Heart left ventricle (tissue), 13 donors: ENCODE results near the gene LY6G5C.

Source experiments
- CTCF ChIP-seq, 12 donors: fragments of 200-600 bp; sonication (generic) in 4 of 12; IDR thresholded peaks; one replicate each; pipeline versions ENCODE4 v1.5.0 to v1.8.0; 2018 to 2022; ENCODE audit warnings: antibody characterized with exemption in 12 of 12, mild to moderate bottlenecking in 5 of 12
- POLR2A ChIP-seq, 2 donors: fragments of 450-650 bp; IDR thresholded peaks; one replicate each; pipeline ENCODE4 v1.6.1; 2017; ENCODE audit warnings: antibody characterized with exemption in 2 of 2, mild to moderate bottlenecking in 2 of 2, moderate library complexity in 2 of 2
- donor health status: ischemic (EF 13 %, LVEDD 7.1; RV severe dilation, severe dysfunction).
- donor health status: DM: no; HTN: yes; CAD: no.
- donor health status: DM: no; HTN: no; CAD: no.
- donor health status: ischemic (EF 25% LVEDD 6.9; RV normal size, moderate dysfunction).
- donor health status: ischemic (EF 25% LVEDD 5.7; RV mildly dilated, moderate dysfunction).
- donor health status: ischemic (EF 35%, LVEDD 5.7; RV mildly dilated, moderate dysfunction).
- donor health status: nonischemic (EF 11% LVEDD 7.7; RV severe dilation, severe dysfunction).
- donor health status: DM: yes; HTN: yes; CAD: no.
- donor health status: PGD.
- donor health status: ischemic (EF 29% LVEDD 5.4; RV normal size, mild dysfunction).
- donor health status: nonischemic (EF 23%, LVEDD 6.1; RV moderate dilation, normal function).

GRCh38 chr6:31664790-31665500 is 15.9 kb downstream of the LY6G5C start, which contains the start of gene GPANK1:
- TF ChIP-seq CTCF (IDR thresholded peaks at IDR 0.05) (no peak), POLR2A (IDR thresholded peaks at IDR 0.05) (peak in 1 of 2 donors; percentile 60)
